ENCODE measurements around the gene HLA-DRB1.
A peak's percentile ranks its signal among the peaks of the same experiment; 100 is the strongest.
"Not testable (repeated sequence)": the region's sequence is repeated elsewhere in the genome, so short reads cannot be mapped to it uniquely, and the experiment has no call there.

Gene HLA-DRB1

GRCh38 chr6:32610682-32611296 lies 21.1 kb upstream of the HLA-DRB1 start:
- in situ Hi-C loops (cut with MboI; ENCODE audit: low pct_unique_long_range_greater_than_20kb, low sequenced_read_pairs): no loop called here
- no peak for DNase-seq

GRCh38 chr6:32609731-32610640 lies 20.3 kb upstream of the HLA-DRB1 start:
- in situ Hi-C loops (cut with MboI; ENCODE audit: low pct_unique_long_range_greater_than_20kb, low sequenced_read_pairs): no loop called here
- DNase-seq: peak; percentile 97

- DNase-seq: no peak
- in situ Hi-C loops (cut with MboI; ENCODE audit: low pct_unique_long_range_greater_than_20kb, low sequenced_read_pairs): no loop called here
Observed at GRCh38 chr6:32609391-32609730, 19.7 kb upstream of the HLA-DRB1 start.

- no peak for DNase-seq
- in situ Hi-C loops (cut with MboI; ENCODE audit: low pct_unique_long_range_greater_than_20kb, low sequenced_read_pairs): no loop called here
Observed at GRCh38 chr6:32608362-32608761, 18.7 kb upstream of the HLA-DRB1 start.

- no peak for DNase-seq
- in situ Hi-C loops (cut with MboI; ENCODE audit: low pct_unique_long_range_greater_than_20kb, low sequenced_read_pairs): no loop called here
Observed at GRCh38 chr6:32607988-32608298, 18.3 kb upstream of the HLA-DRB1 start.

- DNase-seq: no peak
- in situ Hi-C loops (cut with MboI; ENCODE audit: low pct_unique_long_range_greater_than_20kb, low sequenced_read_pairs): no loop called here
Observed at GRCh38 chr6:32607263-32607987, 17.8 kb upstream of the HLA-DRB1 start.

GRCh38 chr6:32604434-32604877 lies 14.8 kb upstream of the HLA-DRB1 start:
- peak; percentile 42 for DNase-seq
- in situ Hi-C loops (cut with MboI; ENCODE audit: low pct_unique_long_range_greater_than_20kb, low sequenced_read_pairs): no loop called here

- DNase-seq: peak; percentile 43
- in situ Hi-C loops (cut with MboI; ENCODE audit: low pct_unique_long_range_greater_than_20kb, low sequenced_read_pairs): no loop called here
Observed at GRCh38 chr6:32603888-32604287, 14.2 kb upstream of the HLA-DRB1 start.

GRCh38 chr6:32603222-32603621 lies 13.6 kb upstream of the HLA-DRB1 start:
- in situ Hi-C loops (cut with MboI; ENCODE audit: low pct_unique_long_range_greater_than_20kb, low sequenced_read_pairs): no loop called here

GRCh38 chr6:32602383-32602782 lies 12.7 kb upstream of the HLA-DRB1 start:
- DNase-seq: no peak
- in situ Hi-C loops (cut with MboI; ENCODE audit: low pct_unique_long_range_greater_than_20kb, low sequenced_read_pairs): no loop called here

More at GRCh38 chr6:32603222-32603621, 13.6 kb upstream of the HLA-DRB1 start:
- no peak for DNase-seq

- DNase-seq: no peak
- in situ Hi-C loops (cut with MboI; ENCODE audit: low pct_unique_long_range_greater_than_20kb, low sequenced_read_pairs): no loop called here
Observed at GRCh38 chr6:32597024-32597423, 7.4 kb upstream of the HLA-DRB1 start.

GRCh38 chr6:32590713-32591112 lies 1.1 kb upstream of the HLA-DRB1 start:
- in situ Hi-C loops (cut with MboI; ENCODE audit: low pct_unique_long_range_greater_than_20kb, low sequenced_read_pairs); DNase-seq: not testable (repeated sequence)

- in situ Hi-C loops (cut with MboI; ENCODE audit: low pct_unique_long_range_greater_than_20kb, low sequenced_read_pairs): loop anchor here (5.0 kb wide), 1 partner anchor 61 kb away; no protein-coding TSS in a partner anchor
- DNase-seq: no peak
Observed at GRCh38 chr6:32588156-32588555, 1.5 kb downstream of the HLA-DRB1 start.

GRCh38 chr6:32583527-32583898 lies 6.1 kb downstream of the HLA-DRB1 start:
- in situ Hi-C loops (cut with MboI; ENCODE audit: low pct_unique_long_range_greater_than_20kb, low sequenced_read_pairs): no loop called here
- DNase-seq: no peak

GRCh38 chr6:32581315-32582095 lies 8.1 kb downstream of the HLA-DRB1 start:
- in situ Hi-C loops (cut with MboI; ENCODE audit: low pct_unique_long_range_greater_than_20kb, low sequenced_read_pairs): no loop called here

GRCh38 chr6:32580593-32580992 lies 9.1 kb downstream of the HLA-DRB1 start:
- in situ Hi-C loops (cut with MboI; ENCODE audit: low pct_unique_long_range_greater_than_20kb, low sequenced_read_pairs): no loop called here
- no peak for DNase-seq

More at GRCh38 chr6:32581315-32582095, 8.1 kb downstream of the HLA-DRB1 start:
- peak; percentile 35 for DNase-seq

GRCh38 chr6:32578962-32579361 lies 10.7 kb downstream of the HLA-DRB1 start:
- in situ Hi-C loops (cut with MboI; ENCODE audit: low pct_unique_long_range_greater_than_20kb, low sequenced_read_pairs): no loop called here
- no peak for DNase-seq

GRCh38 chr6:32577493-32577892 lies 12.2 kb downstream of the HLA-DRB1 start:
- DNase-seq; in situ Hi-C loops (cut with MboI; ENCODE audit: low pct_unique_long_range_greater_than_20kb, low sequenced_read_pairs): not testable (repeated sequence)

- DNase-seq: no peak
- in situ Hi-C loops (cut with MboI; ENCODE audit: low pct_unique_long_range_greater_than_20kb, low sequenced_read_pairs): no loop called here
Observed at GRCh38 chr6:32576250-32576649, 13.4 kb downstream of the HLA-DRB1 start.
